Endodermal cell (in vitro differentiated cells): Measurements from ENCODE around the gene P3H3. TPM values are rescaled to one million over a fixed set of nuclear protein-coding genes. Genes with fewer than 3 reads are reported as not detected.

Experiments used
- DNase-seq: peaks from one replicate; pipeline ENCODE4 v3.0.0-alpha.2; 2017
- H3K27ac ChIP-seq: 2 replicates; pipeline ENCODE4 v1.5.1; 2013; ENCODE audit warnings: mild to moderate bottlenecking, low read depth, low read length, moderate library complexity
- H3K27me3 ChIP-seq: 2 replicates; pipeline ENCODE4 v1.6.1; 2013; ENCODE audit warnings: mild to moderate bottlenecking, low read length, moderate library complexity; ENCODE audit not compliant: insufficient read depth, control insufficient read depth, poor library complexity, severe bottlenecking
- H3K36me3 ChIP-seq: 2 replicates; pipeline ENCODE4 v1.7.0; 2013; ENCODE audit warnings: mild to moderate bottlenecking, low read length, moderate library complexity; ENCODE audit not compliant: control insufficient read depth, insufficient read depth
- H3K4me1 ChIP-seq: one replicate; pipeline ENCODE4 v1.7.0; 2013; ENCODE audit warnings: low read length; ENCODE audit not compliant: control insufficient read depth, insufficient read depth
- H3K4me3 ChIP-seq: 2 replicates; pipeline ENCODE4 v1.5.1; 2013; ENCODE audit warnings: mild to moderate bottlenecking, low read length, moderate library complexity
- H3K9ac ChIP-seq: 2 replicates; pipeline ENCODE4 v1.6.1; 2013; ENCODE audit warnings: mild to moderate bottlenecking, low read length, moderate library complexity; ENCODE audit not compliant: poor library complexity, severe bottlenecking; ENCODE audit errors: extremely low read depth
- H3K9me3 ChIP-seq: 2 replicates; pipeline ENCODE4 v1.6.1; 2013; ENCODE audit warnings: mild to moderate bottlenecking, low read length, moderate library complexity; ENCODE audit not compliant: control insufficient read depth
- H3K27ac Mint-ChIP-seq: 2 replicates; pipeline ENCODE4 v1.8.0; 2020; ENCODE audit warnings: mixed read lengths
- H3K27me3 Mint-ChIP-seq: 2 replicates; pipeline ENCODE4 v1.8.0; 2021; ENCODE audit warnings: mild to moderate bottlenecking, mixed read lengths; ENCODE audit not compliant: insufficient read depth
- H3K36me3 Mint-ChIP-seq: 2 replicates; pipeline ENCODE4 v1.8.0; 2020; ENCODE audit warnings: low read depth, mixed read lengths
- H3K4me1 Mint-ChIP-seq: 2 replicates; pipeline ENCODE4 v1.8.0; 2020; ENCODE audit warnings: mixed read lengths
- H3K4me3 Mint-ChIP-seq: 2 replicates; pipeline ENCODE4 v1.8.0; 2020; ENCODE audit warnings: mild to moderate bottlenecking, moderate library complexity, mixed read lengths
- H3K9me3 Mint-ChIP-seq: 2 replicates; pipeline ENCODE4 v1.8.0; 2020; ENCODE audit warnings: mild to moderate bottlenecking, mixed read lengths
- whole genome bisulfite sequencing, 2 experiments: methylation state at CpG; one replicate each; pipeline versions ENCODE4 v1.1.5 to v1.1.7; 2013; ENCODE audit warnings: missing lambda C conversion rate in 2 of 2, mixed read lengths in 1 of 2; ENCODE audit not compliant: insufficient coverage in 1 of 2, insufficient read length in 1 of 2; 5-methylcytosine and 5-hydroxymethylcytosine counted together
- total RNA-seq, 2 donors: library from RNA; stranded (reverse); fragmentation: NEBNext Ultra II Directional in 1 of 2; extraction: Animal tissue kit (Norgen Biotek cat#: 25700) in 1 of 2; gene quantifications; 2 replicates in 1 of 2; 3 replicates in 1 of 2; pipeline ENCODE4 v1.2.1, GENCODE V29; 2021
- TF ChIP-seq, protein P1 (sequence below): fragments of 200-600 bp; sonication (generic); conservative IDR thresholded peaks from 2 replicates; pipeline ENCODE4 v1.5.0; 2021; ENCODE audit warnings: antibody characterized with exemption, mild to moderate bottlenecking

Gene P3H3
- total RNA-seq, 2 donors from 2014 or later, result 58.4 to 63.1 TPM

DNA sequence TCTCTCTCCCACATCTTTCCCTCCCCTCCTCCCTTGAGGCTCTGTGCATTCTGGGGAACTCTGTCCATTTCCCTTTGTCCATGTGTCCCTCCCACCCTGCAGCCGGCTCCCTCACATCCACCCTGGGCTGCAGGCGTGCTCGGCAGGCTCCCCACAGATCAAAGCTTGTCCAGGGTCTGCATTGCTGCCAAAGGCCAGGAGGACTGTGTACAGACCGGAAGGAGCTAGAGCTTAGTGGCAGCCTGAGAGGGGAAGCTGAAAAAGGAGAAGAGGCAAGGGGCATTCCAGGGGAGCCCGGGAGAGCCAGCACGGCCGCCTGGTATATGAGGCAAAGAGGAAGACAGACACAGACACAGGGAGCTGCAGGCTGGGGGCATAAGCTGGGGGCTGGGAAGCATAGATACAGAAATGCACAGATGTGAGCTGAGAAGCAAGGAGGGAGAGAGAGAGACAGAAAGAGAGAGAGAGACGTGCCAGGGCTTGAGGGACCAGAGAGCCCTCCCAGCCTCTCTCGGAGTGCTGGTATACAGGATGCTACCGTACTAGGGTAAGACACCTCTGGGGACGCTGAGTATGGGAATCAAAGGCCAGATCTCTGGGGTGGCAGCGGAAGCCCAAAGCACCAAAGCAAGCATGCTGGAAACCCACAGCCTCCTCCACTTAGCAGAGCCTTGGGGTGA is 35.5 kb upstream of the P3H3 start:
- H3K9me3 ChIP-seq, result no peaks in the 10 kb centered on the region
- peaks cover 27% of the 10 kb centered on the region for H3K4me1 Mint-ChIP-seq
- 64 to 71% methylated on average over 6 to 12 of the region's 12 CpGs for WGBS, 2 experiments
- H3K4me3 ChIP-seq, result no peak overlapping the region
- TF ChIP-seq, protein P1, sequence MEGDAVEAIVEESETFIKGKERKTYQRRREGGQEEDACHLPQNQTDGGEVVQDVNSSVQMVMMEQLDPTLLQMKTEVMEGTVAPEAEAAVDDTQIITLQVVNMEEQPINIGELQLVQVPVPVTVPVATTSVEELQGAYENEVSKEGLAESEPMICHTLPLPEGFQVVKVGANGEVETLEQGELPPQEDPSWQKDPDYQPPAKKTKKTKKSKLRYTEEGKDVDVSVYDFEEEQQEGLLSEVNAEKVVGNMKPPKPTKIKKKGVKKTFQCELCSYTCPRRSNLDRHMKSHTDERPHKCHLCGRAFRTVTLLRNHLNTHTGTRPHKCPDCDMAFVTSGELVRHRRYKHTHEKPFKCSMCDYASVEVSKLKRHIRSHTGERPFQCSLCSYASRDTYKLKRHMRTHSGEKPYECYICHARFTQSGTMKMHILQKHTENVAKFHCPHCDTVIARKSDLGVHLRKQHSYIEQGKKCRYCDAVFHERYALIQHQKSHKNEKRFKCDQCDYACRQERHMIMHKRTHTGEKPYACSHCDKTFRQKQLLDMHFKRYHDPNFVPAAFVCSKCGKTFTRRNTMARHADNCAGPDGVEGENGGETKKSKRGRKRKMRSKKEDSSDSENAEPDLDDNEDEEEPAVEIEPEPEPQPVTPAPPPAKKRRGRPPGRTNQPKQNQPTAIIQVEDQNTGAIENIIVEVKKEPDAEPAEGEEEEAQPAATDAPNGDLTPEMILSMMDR, result no peak
- H3K27me3 ChIP-seq, result peaks cover 32% of the 10 kb centered on the region
- H3K27ac ChIP-seq, result peak overlapping the region; percentile 73
- no peak overlapping the region for H3K4me3 Mint-ChIP-seq
- H3K9ac ChIP-seq, result no peak overlapping the region
- no peak for DNase-seq
- H3K27me3 Mint-ChIP-seq, result peaks cover 73% of the 10 kb centered on the region
- peaks cover 3% of the 10 kb centered on the region for H3K9me3 Mint-ChIP-seq
- H3K36me3 Mint-ChIP-seq, result no peaks in the 10 kb centered on the region
- no peak overlapping the region for H3K27ac Mint-ChIP-seq
- H3K36me3 ChIP-seq, result no peaks in the 10 kb centered on the region
- H3K4me1 ChIP-seq, result no peaks in the 10 kb centered on the region

GRCh38 chr12:6795088-6795487 is 33.1 kb upstream of the P3H3 start:
- H3K4me3 ChIP-seq, result no peak overlapping the region
- DNase-seq, result no peak
- H3K27ac Mint-ChIP-seq, result no peak overlapping the region
- H3K9ac ChIP-seq, result no peak overlapping the region
- H3K4me1 ChIP-seq, result no peaks in the 10 kb centered on the region
- H3K27me3 ChIP-seq, result peaks cover 23% of the 10 kb centered on the region
- H3K27me3 Mint-ChIP-seq, result peaks cover 78% of the 10 kb centered on the region
- peaks cover 30% of the 10 kb centered on the region for H3K4me1 Mint-ChIP-seq
- no peaks in the 10 kb centered on the region for H3K9me3 ChIP-seq
- no peak overlapping the region for H3K27ac ChIP-seq
- H3K4me3 Mint-ChIP-seq, result no peak overlapping the region
- no peaks in the 10 kb centered on the region for H3K36me3 ChIP-seq
- WGBS, 2 experiments, result 72% methylated on average over 2 of the region's 2 CpGs; no CpG with 5 or more reads in 1 of the 2 experiments
- TF ChIP-seq, protein P1, result no peak
- peaks cover 3% of the 10 kb centered on the region for H3K9me3 Mint-ChIP-seq
- no peaks in the 10 kb centered on the region for H3K36me3 Mint-ChIP-seq

GRCh38 chr12:6796576-6796975 is 31.6 kb upstream of the P3H3 start:
- 92 to 100% methylated on average over 2 to 4 of the region's 4 CpGs for WGBS, 2 experiments

More at GRCh38 chr12:6796576-6796975, 31.6 kb upstream of the P3H3 start:
- peaks cover 69% of the 10 kb centered on the region for H3K27me3 Mint-ChIP-seq
- peaks cover 30% of the 10 kb centered on the region for H3K4me1 Mint-ChIP-seq
- H3K4me3 Mint-ChIP-seq, result no peak overlapping the region
- H3K27ac ChIP-seq, result no peak overlapping the region
- peaks cover 3% of the 10 kb centered on the region for H3K9me3 Mint-ChIP-seq
- DNase-seq, result no peak
- TF ChIP-seq, protein P1, result no peak
- no peaks in the 10 kb centered on the region for H3K36me3 Mint-ChIP-seq
- H3K9me3 ChIP-seq, result no peaks in the 10 kb centered on the region
- no peaks in the 10 kb centered on the region for H3K4me1 ChIP-seq
- H3K4me3 ChIP-seq, result no peak overlapping the region
- peaks cover 14% of the 10 kb centered on the region for H3K27me3 ChIP-seq
- no peak overlapping the region for H3K27ac Mint-ChIP-seq
- no peak overlapping the region for H3K9ac ChIP-seq
- no peaks in the 10 kb centered on the region for H3K36me3 ChIP-seq
